Hepatic stellate cell (primary cell): ENCODE results near the gene LRMDA.

Source experiments
- DNase-seq: peaks from one replicate; pipeline ENCODE4 v3.0.0; 2011; ENCODE audit warnings: low spot score

Gene LRMDA

DNA sequence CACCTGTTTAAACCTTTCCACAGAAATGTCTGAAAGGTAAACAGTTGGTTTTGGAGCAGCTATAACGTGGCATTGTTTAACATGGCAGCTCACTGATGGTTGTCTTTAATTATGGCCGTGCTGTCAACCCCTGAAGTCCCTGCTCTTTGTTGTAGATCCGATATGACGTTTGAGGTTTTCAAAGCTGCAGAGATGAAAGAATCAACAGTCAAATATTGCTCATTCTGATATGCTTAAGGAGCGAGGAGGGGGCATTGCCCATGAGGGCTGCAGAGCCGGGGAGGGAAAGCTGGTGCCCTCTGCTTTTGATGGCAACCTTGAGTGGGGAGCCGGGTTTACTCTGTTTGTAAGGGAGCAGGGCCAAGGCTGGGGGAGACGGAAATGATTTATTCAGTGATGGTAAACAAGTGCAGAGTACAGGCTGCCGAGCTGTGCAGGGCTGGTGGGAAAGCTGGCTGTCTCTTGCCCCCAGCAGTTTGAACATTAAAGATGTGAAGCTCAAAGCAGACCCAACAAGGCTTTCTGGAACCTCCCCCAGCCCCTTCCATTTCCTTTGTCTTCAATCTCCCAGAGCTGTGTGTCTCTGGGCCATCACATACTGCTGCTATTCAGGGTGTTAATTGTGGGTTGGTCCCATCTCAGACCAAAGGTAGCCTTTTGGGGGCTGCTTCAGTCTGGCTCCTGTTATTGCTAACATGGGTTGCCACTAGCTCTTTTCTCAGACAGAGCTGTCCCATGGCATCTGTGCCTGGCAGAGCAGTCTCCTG is 345.5 kb downstream of the LRMDA start:
- DNase-seq, result no peak

DNA sequence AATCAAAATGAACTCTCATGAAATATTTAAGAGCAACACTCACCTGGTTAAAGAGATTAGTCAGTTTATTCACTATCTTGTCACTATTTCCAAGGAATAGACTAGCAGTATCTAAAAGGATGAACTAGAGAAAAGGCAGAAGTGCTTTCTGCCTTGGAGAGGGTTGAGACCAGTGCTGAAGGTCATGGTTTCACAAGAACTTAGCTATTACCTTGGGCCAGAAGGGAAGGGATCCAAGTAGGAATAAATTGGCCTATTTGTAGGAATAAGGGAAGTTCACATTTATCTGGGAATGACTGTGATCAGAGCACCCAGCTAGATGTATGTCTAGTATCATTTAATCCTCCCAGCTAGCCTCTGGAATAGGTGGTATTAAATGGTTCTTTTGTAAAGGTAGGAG is 347.2 kb downstream of the LRMDA start:
- DNase-seq, result no peak

DNA sequence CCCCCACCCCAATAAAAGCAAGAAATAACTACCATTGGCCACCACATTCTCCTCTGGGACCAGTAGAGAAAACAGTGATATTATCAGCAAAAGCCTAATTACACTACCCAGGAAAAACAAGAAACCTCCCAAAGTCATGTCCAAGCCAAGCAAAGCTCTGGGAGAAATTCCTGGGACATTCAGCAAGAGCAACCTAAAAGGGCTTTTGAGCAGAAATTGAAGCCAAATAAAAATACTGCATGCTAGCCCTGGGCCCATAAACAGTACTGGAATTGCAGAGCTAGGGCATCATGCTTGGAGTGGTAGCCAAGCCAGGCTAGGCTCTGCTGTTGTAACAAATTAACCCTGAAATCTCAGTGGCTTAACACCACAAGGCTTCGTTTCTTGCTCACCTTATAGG is 347.9 kb downstream of the LRMDA start:
- DNase-seq, result no peak

DNA sequence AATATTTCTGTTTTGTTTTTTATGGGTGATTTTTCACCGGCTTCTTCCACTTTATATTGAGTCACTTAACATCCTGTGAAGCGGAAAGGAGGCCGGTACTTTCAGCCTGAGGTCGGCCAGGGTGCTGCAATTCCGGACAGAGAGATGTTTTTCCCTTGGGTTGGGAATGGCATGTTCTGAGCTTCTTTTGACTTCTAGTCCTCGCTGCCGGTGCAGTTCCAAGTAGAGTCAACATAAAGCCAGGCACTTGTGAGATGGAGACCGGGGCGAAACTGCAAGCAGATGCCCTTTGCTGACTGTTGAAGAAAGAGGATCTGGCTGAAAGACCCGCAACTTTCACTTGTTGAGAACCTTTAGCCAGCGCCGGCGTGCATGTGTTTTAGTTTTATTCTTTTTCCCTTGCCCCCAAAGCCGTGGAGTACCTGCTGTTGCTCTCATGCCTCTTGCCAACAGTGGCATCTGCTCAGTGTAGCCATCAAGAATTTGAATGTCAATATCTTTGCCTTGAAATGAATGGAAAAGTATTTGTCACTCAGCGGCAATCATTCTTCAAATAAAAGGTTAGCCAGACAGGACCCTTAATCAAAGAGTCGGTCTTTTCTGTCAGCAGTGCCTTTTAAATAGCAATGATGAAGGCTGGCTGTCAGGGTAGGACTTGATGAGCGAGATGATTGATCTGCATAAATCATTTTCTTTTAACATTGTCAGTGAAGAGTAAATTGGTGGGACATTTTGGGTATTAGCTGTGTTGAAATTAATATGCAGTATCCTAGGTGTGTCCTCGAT is 351.2 kb downstream of the LRMDA start:
- no peak for DNase-seq

DNA sequence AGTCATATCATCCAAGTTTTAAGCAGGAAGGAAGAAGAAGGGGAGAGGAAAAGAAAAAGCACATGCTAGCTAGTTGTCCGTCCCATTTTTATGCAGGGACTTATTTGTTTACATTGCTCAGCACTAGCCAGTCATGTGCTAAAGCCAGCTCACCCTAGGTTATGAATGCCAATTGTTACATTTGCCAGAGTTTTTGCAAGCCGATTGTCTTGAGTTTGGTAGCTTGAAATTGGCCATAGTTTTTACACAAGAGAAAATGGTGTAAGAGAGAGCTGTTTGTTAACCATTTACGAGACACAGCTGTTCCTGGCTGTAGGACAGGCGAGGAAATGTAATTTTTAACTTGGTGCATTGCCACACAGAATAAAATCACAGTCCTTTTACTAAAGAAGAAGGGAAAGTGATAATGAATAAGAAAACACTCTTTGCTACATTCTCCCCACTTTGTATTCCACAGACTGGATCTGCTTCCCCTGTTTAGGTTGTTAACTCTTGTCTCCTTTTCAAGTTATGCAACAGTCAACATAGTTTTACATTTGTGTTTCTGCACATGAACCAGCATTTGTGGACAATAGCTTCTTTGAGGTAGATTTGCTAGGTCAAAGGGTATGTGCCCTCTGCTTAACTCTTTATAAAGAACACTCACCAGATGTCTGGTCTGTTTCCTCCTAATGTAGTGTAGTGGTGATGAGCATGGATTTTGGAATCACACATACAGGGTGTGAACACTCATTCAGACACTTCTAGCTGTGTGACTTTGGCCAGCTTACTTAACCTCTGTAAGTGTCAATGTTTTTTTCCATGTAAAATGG is 357.2 kb downstream of the LRMDA start:
- no peak for DNase-seq

DNA sequence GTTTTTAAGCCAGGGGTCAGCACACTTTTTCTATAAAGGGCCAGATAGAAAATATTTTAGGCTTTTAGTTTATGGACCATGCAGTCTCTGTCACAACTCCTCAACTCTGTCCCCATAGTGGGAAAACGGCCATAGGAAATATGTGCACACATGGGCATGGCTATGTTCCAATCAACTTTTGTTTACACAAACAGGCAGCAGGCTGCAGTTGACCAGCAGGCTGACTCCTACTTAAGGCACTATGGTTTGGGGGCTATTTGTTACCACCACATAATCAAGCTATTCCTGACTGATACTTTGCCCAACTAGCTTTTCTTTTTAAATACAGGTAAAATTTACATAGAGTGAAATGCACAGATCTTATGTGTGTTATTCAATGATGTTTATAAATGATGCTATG is 362.4 kb downstream of the LRMDA start:
- no peak for DNase-seq

DNA sequence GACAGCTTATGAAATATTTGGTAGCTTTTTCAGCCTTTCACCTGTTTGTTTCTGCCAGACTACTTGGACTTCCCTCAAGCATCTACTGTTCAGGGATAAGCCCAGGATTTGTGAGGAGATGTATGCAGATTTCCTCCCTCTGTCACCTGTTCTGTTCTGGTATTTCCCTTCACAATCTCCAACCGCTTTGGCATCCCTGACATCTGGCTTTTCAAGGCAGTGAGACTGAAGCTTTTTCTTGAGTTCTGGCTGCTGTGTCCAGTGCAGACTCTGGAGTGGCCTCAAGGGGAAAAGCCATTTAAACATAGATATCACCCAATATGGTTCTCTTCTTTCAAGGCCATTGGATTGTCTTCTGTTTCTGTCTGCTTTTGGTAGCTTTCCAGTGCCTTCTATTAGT is 369.7 kb downstream of the LRMDA start:
- no peak for DNase-seq

DNA sequence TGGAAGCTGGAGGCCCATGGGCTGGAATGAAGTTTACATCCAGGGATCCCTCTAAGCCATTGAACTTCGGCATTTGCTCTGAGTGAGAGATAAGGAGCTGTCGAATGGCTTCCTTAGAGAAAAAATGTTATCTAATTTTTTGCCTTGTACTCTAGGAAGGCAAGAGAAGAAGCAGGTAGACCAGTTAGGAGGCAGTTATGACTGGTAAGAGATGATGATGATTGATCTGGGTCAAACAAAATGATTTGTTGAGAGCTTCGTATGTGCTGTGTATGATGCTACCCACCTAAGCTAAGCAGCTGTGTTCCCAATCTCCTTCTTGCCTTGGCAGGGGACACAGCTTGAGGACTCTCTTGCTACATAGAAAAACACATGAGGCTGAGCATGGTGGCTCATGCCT is 370.2 kb downstream of the LRMDA start:
- no peak for DNase-seq

DNA sequence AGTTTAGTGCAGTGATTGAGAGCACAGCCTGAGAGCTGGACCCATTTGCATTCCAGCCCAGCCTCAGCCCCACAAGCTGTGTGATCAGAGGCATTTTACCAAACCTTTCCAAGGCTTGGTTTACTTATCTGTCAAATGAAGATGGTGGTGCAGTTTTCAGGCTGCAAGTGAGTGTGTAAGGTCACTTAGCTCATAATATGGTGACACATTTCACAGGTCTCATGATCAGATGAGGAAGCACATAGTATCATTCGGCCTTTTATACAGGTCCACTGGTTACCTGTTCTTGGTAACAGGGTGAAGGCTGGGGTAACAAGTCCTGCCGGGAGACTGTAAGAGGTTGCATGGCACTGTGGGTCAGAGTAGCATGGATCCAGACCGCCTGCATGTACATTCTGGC is 371.7 kb downstream of the LRMDA start:
- DNase-seq, result no peak

DNA sequence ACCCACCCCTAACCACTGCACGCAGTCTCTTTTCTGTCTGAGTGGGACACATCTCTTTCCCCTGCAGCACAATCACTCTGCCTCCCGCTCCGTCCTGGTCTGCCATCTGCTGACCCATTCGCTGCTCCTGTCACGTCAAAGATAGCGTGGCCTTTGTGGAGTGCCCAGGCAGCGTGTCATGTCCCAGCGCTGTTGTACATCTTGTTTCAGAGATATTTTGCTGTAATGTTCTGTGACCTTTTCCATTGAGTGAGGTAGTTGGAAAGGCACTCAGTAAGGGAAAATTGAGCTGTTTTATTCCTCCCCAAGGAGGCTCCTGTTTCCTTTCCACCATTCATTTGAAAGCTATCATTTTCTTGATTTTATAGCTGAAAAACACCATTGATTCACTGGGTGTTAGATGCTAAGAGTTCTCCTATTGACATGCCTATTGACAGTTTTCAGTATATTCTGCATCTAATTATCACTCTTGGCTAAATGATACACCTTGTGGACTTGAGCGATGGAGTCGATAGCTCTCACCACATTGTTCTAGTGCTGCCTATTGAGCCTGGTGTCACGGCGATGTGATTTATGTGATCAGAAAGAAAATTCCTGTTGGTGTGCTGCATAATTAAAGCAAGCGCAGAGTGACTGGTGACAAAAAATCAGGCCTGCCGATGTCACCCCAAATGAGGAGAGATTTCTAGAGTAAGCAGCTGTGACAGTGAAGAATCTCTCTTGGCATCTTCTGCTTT is 372.6 kb downstream of the LRMDA start:
- no peak for DNase-seq

DNA sequence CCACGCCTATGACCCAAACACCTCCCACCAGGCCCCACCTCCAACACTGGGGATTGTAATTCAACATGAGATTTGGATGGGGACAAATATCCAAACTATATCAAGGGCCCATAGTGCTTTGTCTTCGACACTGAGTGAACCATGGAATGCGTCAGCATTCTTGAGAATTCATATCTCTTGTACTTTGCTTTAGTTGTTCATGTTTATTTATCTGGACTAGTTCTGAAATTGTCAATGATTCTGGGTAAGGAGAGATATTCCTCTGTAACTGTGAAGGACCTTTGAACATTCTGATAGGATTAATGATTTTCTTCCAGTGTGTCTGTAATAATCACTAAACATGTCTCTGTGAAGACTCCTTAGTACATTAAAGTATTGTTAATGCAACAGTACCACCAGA is 374.8 kb downstream of the LRMDA start:
- DNase-seq, result no peak

DNA sequence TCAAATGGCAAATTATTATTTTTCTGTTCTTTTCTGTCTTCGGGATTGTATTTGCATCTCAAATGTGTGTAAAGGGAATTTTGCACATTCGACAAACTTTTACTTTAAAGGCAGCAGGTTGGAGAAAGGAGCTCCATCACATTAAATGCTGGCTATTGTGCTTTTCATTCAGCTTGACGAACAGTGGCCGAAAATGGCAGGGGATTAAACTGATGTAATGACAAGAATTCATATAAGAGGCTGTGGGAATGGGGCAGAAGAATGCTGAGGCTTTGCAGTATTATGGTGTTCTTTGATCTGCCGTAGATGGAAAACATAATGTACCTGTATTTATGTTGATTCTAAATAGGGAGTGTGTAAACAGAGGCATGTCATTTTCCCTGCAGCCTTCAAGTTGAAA is 376.0 kb downstream of the LRMDA start:
- no peak for DNase-seq

DNA sequence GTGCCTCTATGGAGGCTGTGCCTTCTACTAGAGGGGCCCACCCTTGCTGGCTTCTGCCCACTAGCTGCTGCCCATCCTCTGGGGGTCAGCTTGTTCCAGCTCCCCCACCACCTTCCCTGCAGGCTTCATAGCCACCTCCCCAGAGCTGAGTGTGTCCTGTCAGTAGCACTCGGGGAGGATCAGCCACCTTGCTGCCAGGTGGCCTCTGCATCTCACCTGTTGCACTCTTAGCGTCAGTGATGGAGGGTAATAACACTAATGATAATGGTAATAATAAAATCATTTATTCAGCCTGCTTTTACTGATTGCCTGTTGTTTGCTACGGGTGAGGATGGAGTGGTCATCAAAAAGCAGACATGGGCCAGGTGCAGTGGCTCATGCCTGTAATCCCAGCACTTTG is 377.6 kb downstream of the LRMDA start:
- DNase-seq, result no peak

DNA sequence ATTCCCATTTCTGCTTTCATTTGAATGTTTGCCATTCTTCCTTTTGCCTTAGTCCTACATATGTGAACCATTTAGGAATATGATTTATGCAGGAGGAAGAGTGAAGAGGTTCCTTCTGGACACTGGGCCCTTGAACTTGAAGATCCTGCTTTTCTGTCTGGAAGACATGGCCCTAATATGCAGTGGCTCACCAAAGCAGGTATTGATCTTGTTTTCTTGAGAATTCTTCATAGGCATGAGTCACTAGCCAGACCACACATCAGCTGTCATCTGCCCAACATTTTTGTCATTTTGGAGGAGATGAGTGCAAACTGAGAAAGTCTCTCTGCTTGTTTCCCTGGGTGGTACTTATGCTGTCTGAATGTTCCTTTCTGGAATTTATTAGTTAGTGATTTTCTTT is 382.6 kb downstream of the LRMDA start:
- no peak for DNase-seq

DNA sequence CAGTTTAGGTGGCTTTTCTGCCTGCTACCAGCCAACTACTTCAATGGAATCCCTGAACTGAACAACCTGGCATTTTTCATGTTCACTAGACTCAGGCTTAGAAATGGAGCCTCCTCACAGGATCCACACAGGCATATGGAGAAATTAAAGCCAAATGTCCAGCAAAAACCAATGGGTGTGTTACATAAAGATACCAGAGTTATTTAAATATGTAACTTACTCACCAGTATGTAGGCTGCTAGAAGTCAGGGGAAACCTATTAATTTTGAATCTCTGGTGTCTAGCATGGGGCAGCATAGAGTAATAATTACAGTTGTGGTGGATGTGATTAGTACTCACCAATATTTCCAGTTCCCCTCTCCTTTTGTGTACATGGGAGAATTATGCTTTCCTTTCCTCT is 383.6 kb downstream of the LRMDA start:
- DNase-seq, result no peak

DNA sequence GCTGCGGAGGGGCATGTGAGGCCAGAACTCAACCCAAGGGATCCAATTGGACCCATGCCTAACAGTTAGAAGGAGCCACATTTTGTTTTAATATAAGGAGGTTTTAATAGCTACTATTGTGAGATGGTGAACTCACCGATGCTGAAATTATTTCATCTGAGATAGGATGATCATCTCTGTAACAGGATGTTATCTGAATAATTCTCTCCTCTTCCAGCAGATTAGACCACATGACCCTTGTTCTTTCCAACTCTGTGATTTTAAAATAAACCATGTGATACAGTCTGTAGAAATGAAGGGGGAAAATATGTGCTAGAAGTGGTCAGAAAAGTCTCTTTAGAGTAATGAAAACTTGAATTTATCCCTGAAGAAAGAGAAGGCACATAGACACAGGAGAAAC is 385.8 kb downstream of the LRMDA start:
- no peak for DNase-seq

DNA sequence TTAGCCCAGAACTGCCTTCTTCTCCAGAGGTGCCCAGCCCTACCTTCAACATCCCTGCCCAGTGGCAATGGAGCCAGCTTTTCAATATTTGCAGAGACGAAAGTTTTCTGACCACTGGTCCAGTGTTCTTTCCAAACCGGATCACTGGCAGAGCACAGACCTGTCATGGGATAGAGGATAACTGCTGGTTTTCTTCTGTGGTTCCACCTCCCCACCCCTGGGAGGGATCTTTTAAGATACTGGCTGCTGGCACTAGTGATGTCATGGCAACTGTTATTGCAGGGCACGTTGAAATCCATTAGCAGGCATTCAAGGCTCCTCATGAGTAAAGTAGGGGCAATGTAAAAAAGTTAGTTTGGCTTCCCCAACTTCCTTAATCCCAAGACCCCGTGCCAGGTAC is 387.1 kb downstream of the LRMDA start:
- DNase-seq, result no peak

DNA sequence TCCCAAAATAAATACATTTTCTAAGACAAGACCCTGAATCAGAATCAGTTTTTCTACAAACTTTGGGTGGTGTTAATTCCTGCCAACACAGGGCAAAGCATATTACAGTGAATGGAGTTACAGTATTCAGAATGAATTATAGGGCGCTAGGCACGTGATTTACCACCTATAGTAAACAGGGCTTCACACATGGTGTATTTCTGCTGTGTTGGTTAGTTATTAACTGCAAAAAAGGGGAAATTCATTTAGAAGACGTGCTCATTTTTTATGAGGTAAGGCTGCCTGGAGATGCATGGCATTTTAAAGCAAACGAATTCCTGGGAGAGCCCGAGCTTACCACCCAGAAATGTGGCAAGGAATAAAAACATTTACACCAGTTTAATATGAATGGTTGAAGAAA is 393.8 kb downstream of the LRMDA start:
- DNase-seq, result no peak

DNA sequence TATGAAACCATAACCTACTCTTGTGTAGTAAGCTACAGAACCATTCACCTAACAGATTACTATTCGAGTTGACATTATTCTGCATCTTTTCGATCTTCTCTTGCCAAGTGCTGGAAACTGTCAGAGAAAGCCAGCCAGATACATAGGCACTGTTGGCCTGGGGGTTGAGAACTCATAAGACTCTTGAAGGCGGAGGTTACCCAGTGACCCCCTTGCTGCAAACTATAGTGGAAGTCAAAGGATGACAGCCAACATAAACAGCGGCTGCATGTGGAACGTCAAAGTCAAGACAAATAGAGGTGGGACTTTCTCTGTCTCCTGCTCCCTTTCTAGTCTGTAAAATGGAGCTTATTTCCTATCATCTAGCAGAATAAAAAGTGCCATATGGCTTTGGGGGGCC is 394.2 kb downstream of the LRMDA start:
- no peak for DNase-seq

DNA sequence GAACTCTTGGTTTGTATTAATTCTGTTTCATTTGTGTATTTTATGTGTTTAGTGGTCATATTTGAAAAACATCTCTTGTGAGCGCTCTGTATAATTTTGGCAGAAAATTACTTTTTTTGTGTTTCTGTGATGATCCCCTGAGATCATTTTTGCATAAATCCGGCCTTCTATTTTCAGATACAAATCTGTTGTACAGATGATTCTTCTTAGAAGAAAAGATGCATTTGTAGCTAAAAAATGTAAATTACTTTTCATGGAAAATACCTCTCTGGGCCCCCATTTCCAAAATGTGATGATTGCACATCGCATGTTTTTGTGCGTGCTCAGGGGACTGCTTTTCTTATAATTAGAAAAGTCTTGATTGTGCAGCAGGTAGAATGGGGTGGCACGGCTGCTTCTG is 395.4 kb downstream of the LRMDA start:
- DNase-seq, result no peak

DNA sequence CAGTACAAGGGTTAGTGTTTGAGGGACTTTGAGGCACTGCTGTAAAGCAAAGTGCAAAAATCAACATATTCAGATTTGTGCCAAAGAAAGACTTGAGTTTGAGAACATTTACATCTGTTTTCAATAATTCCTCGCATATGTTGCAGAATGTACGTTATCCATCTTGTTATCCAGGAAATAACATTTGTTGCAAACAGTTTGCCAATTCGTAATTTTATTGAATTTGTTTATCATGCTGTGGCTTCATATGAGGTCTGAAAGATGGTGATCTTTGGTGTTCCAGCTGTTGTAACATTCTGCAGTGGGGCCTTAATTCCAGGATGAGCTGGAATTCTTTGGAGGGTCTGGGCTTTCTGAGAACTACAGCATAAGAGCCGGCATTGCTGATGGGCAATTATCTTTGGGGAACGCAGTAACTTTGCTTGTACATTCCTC is 396.2 kb downstream of the LRMDA start:
- DNase-seq, result no peak

DNA sequence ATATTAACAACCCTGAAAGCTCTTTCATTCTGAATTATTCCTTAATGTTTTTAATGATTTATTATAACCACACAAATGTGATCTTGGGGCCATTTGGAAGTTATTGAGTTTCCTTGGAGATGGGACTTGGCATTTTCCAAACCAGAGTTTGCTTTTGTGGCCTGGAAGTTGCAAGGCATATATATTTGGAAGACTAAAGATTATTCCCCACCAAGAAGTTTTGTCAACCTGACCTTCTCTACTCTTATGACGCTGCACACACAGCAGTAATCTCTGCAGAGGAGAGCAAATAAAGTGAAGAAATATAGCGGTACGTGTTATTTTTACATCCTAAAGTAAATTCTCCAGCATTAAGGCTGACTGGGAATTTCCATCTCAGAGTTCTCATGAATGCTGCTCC is 397.0 kb downstream of the LRMDA start:
- DNase-seq, result no peak
